PC-3 (cell line): ENCODE measurements around the gene CKS1B. TPM values are rescaled to one million over a fixed set of nuclear protein-coding genes. Genes with fewer than 3 reads are reported as not detected.
A peak's percentile ranks its signal among the peaks of the same experiment; 100 is the strongest.

ENCODE experiments used
- ATAC-seq: fragments of 200-7000 bp; cut with Tn5 transposase; 2 replicates; pipeline ENCODE4 v1.9.1; 2020; ENCODE audit warnings: mild to moderate bottlenecking, moderate library complexity
- BruUV-seq: library from RNA; stranded (reverse); fragments of 400-500 nt; replicated peaks from 2 replicates; lab custom pipeline; 2021; lab: Mats Ljungman, UMichigan
- CTCF ChIA-PET: fragments of 300-600 bp; sonication (Branson Sonifier 250); formaldehyde crosslinking; loops from one replicate; lab custom pipeline; 2022; ENCODE audit warnings: antibody characterized with exemption; lab: Charles Lee
- POLR2A ChIA-PET: fragments of 300-600 bp; sonication (Branson Sonifier 250); formaldehyde crosslinking; loops from one replicate; lab custom pipeline; 2022; ENCODE audit warnings: antibody characterized with exemption; ENCODE audit not compliant: unreplicated experiment; lab: Charles Lee
- DNase-seq: peaks from one replicate; pipeline ENCODE4 v3.0.0-alpha.2; 2015
- H2AFZ ChIP-seq: fragments of 300-600 bp; sonication (generic); 2 replicates; pipeline ENCODE4 v1.6.0; 2016; ENCODE audit warnings: antibody characterized with exemption, low read length
- H3F3A ChIP-seq: fragments of 300-600 bp; sonication (generic); one replicate; pipeline ENCODE4 v1.6.0; 2017; ENCODE audit warnings: antibody characterized with exemption, low read length, control low read depth, mild to moderate bottlenecking; ENCODE audit not compliant: unreplicated experiment
- H3K27ac ChIP-seq: fragments of 300-600 bp; sonication (generic); 2 replicates; pipeline ENCODE4 v1.5.1; 2016; ENCODE audit warnings: mild to moderate bottlenecking, low read length
- H3K27me3 ChIP-seq: fragments of 300-600 bp; sonication (generic); 2 replicates; pipeline ENCODE4 v1.6.1; 2016; ENCODE audit warnings: low read length, mixed read lengths
- H3K36me3 ChIP-seq: fragments of 300-600 bp; sonication (generic); 2 replicates; pipeline ENCODE4 v1.6.1; 2016; ENCODE audit warnings: low read depth, mixed run types, low read length, mixed read lengths
- H3K4me1 ChIP-seq: fragments of 300-600 bp; sonication (generic); 2 replicates; pipeline ENCODE4 v1.5.1; 2016; ENCODE audit warnings: low read length; ENCODE audit not compliant: insufficient read depth
- H3K4me2 ChIP-seq: fragments of 300-600 bp; sonication (generic); 2 replicates; pipeline ENCODE4 v1.6.0; 2016; ENCODE audit warnings: low read length
- H3K4me3 ChIP-seq: fragments of 300-600 bp; sonication (generic); 2 replicates; pipeline ENCODE4 v1.5.1; 2016; ENCODE audit warnings: mild to moderate bottlenecking, low read length, mixed read lengths
- H3K79me2 ChIP-seq: fragments of 300-600 bp; sonication (generic); 2 replicates; pipeline ENCODE4 v1.6.1; 2017; ENCODE audit warnings: low read length, mixed read lengths
- H3K9ac ChIP-seq: fragments of 300-600 bp; sonication (generic); 2 replicates; pipeline ENCODE4 v1.6.0; 2016; ENCODE audit warnings: mild to moderate bottlenecking, low read length
- H3K9me2 ChIP-seq: fragments of 300-600 bp; sonication (generic); replicated peaks from 2 replicates; pipeline ENCODE4 v1.6.1; 2016; ENCODE audit warnings: mixed run types, low read length, mixed read lengths
- H3K9me3 ChIP-seq: fragments of 300-600 bp; sonication (generic); 2 replicates; pipeline ENCODE4 v1.6.1; 2016; ENCODE audit warnings: low read length, mixed read lengths
- H4K20me1 ChIP-seq: fragments of 300-600 bp; sonication (generic); 2 replicates; pipeline ENCODE4 v1.6.1; 2016; ENCODE audit warnings: low read length, mixed read lengths
- CTCF ChIP-seq: fragments of 300-600 bp; sonication (generic); conservative IDR thresholded peaks from 2 replicates; pipeline ENCODE4 v1.5.1; 2017; ENCODE audit warnings: antibody characterized with exemption, low read depth, mild to moderate bottlenecking, low read length
- EZH2 ChIP-seq: fragments of 300-600 bp; sonication (generic); IDR thresholded peaks from one replicate; pipeline ENCODE4 v1.6.1; 2017; ENCODE audit warnings: antibody characterized with exemption, mild to moderate bottlenecking, low read length; ENCODE audit not compliant: unreplicated experiment
- EZH2phosphoT487 ChIP-seq: fragments of 300-600 bp; sonication (generic); IDR thresholded peaks from 2 replicates; pipeline ENCODE4 v1.6.1; 2018; ENCODE audit warnings: mild to moderate bottlenecking, antibody characterized with exemption, low read length, borderline replicate concordance
- intact Hi-C: fragments of 100-400 bp; cut with micrococcal nuclease; formaldehyde crosslinking; loops from 2 replicates; pipeline ENCODE4 v1.9.0; 2023
- total RNA-seq: library from RNA; depleted of rRNA; stranded (reverse); fragments of >200 nt; gene quantifications from 2 replicates; pipeline ENCODE4 v1.2.3, GENCODE V29; 2014

CKS1B gene
- total RNA-seq, 1 experiment from 2014 or later, result 390 TPM

- no TSS peak for BruUV-seq
- CTCF ChIA-PET, result interaction anchor here (1.6 kb wide), 1 partner anchor 30 kb away, joined by 6 read pairs; no protein-coding TSS in a partner anchor
- no peak overlapping the region for H3K4me2 ChIP-seq
Observed at GRCh38 chr1:154987326-154987725, 12.8 kb downstream of the CKS1B start.

GRCh38 chr1:154988058-154988954 lies 13.8 kb downstream of the CKS1B start:
- Histone ChIP-seq H3K4me1 (no peaks in the 10 kb centered on the region), H3K9me3 (no peaks in the 10 kb centered on the region), H3K9ac (no peak overlapping the region), H3K9me2 (no peaks in the 10 kb centered on the region), H3K27ac (no peak overlapping the region), H3K79me2 (peaks cover 58% of the 10 kb centered on the region), H3K4me3 (no peak overlapping the region), H3K36me3 (peaks cover 38% of the 10 kb centered on the region), H3F3A (no peaks in the 10 kb centered on the region), H3K4me2 (no peak overlapping the region), H4K20me1 (peaks cover 16% of the 10 kb centered on the region; the same call in 1 of the 2 replicates), H2AFZ (no peak overlapping the region), H3K27me3 (no peaks in the 10 kb centered on the region)
- intact Hi-C loops, result loop anchor here (10.0 kb wide), 1 partner anchor 576 kb away; the partner anchor contains the start of gene ASH1L
- no TSS peak for BruUV-seq
- CTCF ChIA-PET, result interaction anchor here (1.6 kb wide), 1 partner anchor 29 kb away, joined by 6 read pairs; no protein-coding TSS in a partner anchor
- ATAC-seq (no peak), DNase-seq (no peak)
- POLR2A ChIA-PET, result interaction anchor here (0.5 kb wide), 1 partner anchor 16 kb away, joined by 4 read pairs; no protein-coding TSS in a partner anchor
- TF ChIP-seq CTCF (peak; percentile 47; the same call in 1 of the 2 replicates), EZH2phosphoT487 (no peak)

More at GRCh38 chr1:154987326-154987725, 12.8 kb downstream of the CKS1B start:
- Histone ChIP-seq H3K27me3 (no peaks in the 10 kb centered on the region), H3K27ac (no peak overlapping the region), H3K79me2 (peaks cover 59% of the 10 kb centered on the region), H3K4me3 (no peak overlapping the region), H3K36me3 (peaks cover 38% of the 10 kb centered on the region), H3K9me2 (no peaks in the 10 kb centered on the region), H3K9ac (no peak overlapping the region), H2AFZ (no peak overlapping the region), H3F3A (peaks cover 2% of the 10 kb centered on the region), H3K9me3 (no peaks in the 10 kb centered on the region), H4K20me1 (peaks cover 16% of the 10 kb centered on the region; the same call in 1 of the 2 replicates), H3K4me1 (peaks cover 6% of the 10 kb centered on the region)
- POLR2A ChIA-PET, result no interaction called here
- intact Hi-C loops, result loop anchor here (10.0 kb wide), 1 partner anchor 577 kb away; the partner anchor contains the start of gene ASH1L
- TF ChIP-seq EZH2 (no peak), EZH2phosphoT487 (no peak), CTCF (no peak)
- ATAC-seq, result no peak
- DNase-seq, result no peak
